ENCODE data around the gene ADCY10.

Gene ADCY10

DNA sequence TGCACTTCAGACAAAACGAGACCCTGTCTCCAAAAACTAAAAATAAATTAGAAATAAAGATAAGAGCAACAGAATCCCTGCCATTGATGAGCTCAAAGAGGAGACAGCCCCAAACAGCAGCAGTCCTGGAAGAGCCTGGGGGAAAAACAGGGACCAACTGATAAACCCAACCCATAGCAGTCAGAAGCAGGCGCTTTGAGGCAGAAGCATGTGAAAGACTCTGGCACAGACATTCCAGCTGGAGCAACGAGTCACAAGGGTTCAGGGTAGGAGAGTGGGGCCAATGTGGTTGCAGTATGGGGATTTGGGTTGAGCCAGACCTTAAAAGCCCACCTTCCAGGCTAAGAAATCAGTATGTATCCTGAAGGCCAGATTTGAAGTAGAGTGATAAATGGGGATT lies 113.7 kb downstream of the ADCY10 start:
- Histone ChIP-seq H3K9me3 (replicated peaks in 1 of 11) (peaks cover 0 to 17% (median 11%) of the 10 kb centered on the region in 11 experiments; a peak in 17 of 22 replicates), H4K20me1 (no peaks in the 10 kb centered on the region), H3K4me1 (peaks cover 39 to 57% (median 51%) of the 10 kb centered on the region in 10 experiments), H3K27ac (peak overlapping the region in 2 of 11 experiments; percentile 27 to 34; a peak in 1 of 22 replicates), H3K36me3 (peaks cover 0 to 5% (median 0%) of the 10 kb centered on the region in 11 experiments; a peak in 1 of 22 replicates), H3K4me3 (no peak overlapping the region), H3K4me2 (no peak overlapping the region), H3K9ac (no peak overlapping the region), H3K27me3 (no peaks in the 10 kb centered on the region)
- TF ChIP-seq Cebpa-rat (IDR thresholded peaks at IDR 0.05), result no peak

GRCh38 chr1:167799747-167800146 lies 114.2 kb downstream of the ADCY10 start:
- H3K4me2 ChIP-seq, result no peak overlapping the region
- no peaks in the 10 kb centered on the region for H4K20me1 ChIP-seq
- no peak overlapping the region for H3K4me3 ChIP-seq
- H3K4me1 ChIP-seq, result peaks cover 34 to 55% (median 48%) of the 10 kb centered on the region in 10 experiments
- H3K9ac ChIP-seq, result no peak overlapping the region
- TF ChIP-seq Cebpa-rat (IDR thresholded peaks at IDR 0.05), result no peak
- peaks cover 0 to 5% (median 0%) of the 10 kb centered on the region in 11 experiments; a peak in 1 of 22 replicates for H3K36me3 ChIP-seq
- peaks cover 0 to 17% (median 11%) of the 10 kb centered on the region in 11 experiments; a peak in 17 of 22 replicates for H3K9me3 ChIP-seq (replicated peaks in 1 of 11)
- H3K27ac ChIP-seq, result no peak overlapping the region
- H3K27me3 ChIP-seq, result no peaks in the 10 kb centered on the region

- Histone ChIP-seq H3K4me3 (no peak overlapping the region), H3K4me2 (no peak overlapping the region; a peak in 1 of 22 replicates), H3K9ac (no peak overlapping the region), H3K27ac (peak overlapping the region in 7 of 11 experiments; percentile 66 to 86 (median 82); a peak in 9 of 22 replicates), H3K9me3 (replicated peaks in 1 of 11) (peaks cover 0 to 17% (median 11%) of the 10 kb centered on the region in 11 experiments; a peak in 17 of 22 replicates), H3K4me1 (peaks cover 26 to 47% (median 40%) of the 10 kb centered on the region in 10 experiments), H4K20me1 (no peaks in the 10 kb centered on the region), H3K27me3 (no peaks in the 10 kb centered on the region), H3K36me3 (peaks cover 0 to 5% (median 0%) of the 10 kb centered on the region in 11 experiments; a peak in 1 of 22 replicates)
- TF ChIP-seq Cebpa-rat (IDR thresholded peaks at IDR 0.05), result no peak
Observed at GRCh38 chr1:167798952-167799351, 115.0 kb downstream of the ADCY10 start.

GRCh38 chr1:167797015-167797414 lies 116.9 kb downstream of the ADCY10 start:
- peak overlapping the region in 2 of 10 experiments; percentile 26; a peak in 1 of 20 replicates for H3K4me3 ChIP-seq
- no peaks in the 10 kb centered on the region for H3K27me3 ChIP-seq
- TF ChIP-seq Cebpa-rat (IDR thresholded peaks at IDR 0.05), result peak in 9 of 11 experiments; percentile 68 to 89 (median 86); a peak in 18 of 22 replicates
- H3K27ac ChIP-seq, result peak overlapping the region in 10 of 11 experiments; percentile 22 to 86 (median 82); a peak in 19 of 22 replicates
- H3K36me3 ChIP-seq, result peaks cover 0 to 19% (median 6%) of the 10 kb centered on the region in 11 experiments; a peak in 9 of 22 replicates
- H3K4me2 ChIP-seq, result peak overlapping the region; percentile 37 to 92 (median 69)
- peaks cover 30 to 48% (median 43%) of the 10 kb centered on the region in 10 experiments for H3K4me1 ChIP-seq
- H3K9ac ChIP-seq, result peak overlapping the region; percentile 3 to 69 (median 57); a peak in 16 of 22 replicates
- H4K20me1 ChIP-seq, result no peaks in the 10 kb centered on the region
- H3K9me3 ChIP-seq (replicated peaks in 1 of 11), result peaks cover 0 to 10% (median 6%) of the 10 kb centered on the region in 11 experiments; a peak in 14 of 22 replicates

DNA sequence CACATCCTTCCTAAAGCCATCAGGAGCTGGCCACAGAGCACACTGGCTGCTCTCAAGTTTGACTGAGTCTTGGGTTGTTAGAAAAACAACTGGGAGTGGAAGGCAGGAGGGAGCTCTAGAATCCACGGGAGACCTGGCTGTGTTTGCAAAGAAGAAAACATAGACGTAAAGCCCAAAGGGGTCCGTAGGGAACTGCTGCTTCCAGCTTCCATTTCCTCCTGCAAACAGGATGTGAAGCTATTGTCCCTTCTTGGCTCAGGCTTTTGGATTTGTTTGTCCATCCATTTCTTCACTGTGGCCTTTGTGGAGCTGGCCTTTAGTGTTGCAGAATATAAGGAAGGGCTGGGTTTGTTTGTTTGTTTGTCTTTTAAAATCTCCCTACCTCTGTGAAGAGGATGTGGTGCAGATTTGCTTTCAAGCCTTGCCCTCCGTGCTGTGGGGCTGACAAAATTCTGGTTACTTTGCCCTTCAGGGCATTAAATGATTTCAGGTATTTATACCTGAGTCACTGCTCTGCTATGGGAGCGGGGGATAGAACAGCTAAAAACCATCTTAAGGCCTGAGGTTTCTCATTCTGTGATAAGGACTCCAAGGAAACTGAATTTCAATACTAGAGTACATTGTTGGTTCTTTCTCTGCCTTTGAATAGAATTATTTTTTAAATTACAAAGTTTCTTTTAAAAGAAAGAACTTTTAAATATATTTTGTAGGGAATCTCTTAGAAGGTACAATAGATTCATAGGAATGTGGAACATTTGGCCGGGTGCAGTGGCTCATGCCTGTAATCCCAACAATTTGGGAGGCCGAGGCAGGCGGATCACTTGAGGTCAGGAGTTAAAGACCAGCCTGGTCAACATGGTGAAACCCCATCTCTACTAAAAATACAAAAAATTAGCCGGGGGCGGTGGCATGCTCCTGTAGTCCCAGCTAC lies 117.9 kb downstream of the ADCY10 start:
- no peak for TF ChIP-seq Cebpa-rat (IDR thresholded peaks at IDR 0.05)
- Histone ChIP-seq H3K4me1 (peaks cover 40 to 58% (median 53%) of the 10 kb centered on the region in 10 experiments), H3K27me3 (no peaks in the 10 kb centered on the region), H3K9me3 (replicated peaks in 1 of 11) (peaks cover 0 to 1% (median 0%) of the 10 kb centered on the region in 11 experiments; a peak in 3 of 22 replicates), H3K9ac (peak overlapping the region in 6 of 11 experiments; percentile 30 to 69 (median 62); a peak in 12 of 22 replicates), H3K27ac (peak overlapping the region in 9 of 11 experiments; percentile 61 to 86 (median 82); a peak in 17 of 22 replicates), H3K4me3 (no peak overlapping the region), H4K20me1 (no peaks in the 10 kb centered on the region), H3K4me2 (peak overlapping the region; percentile 37 to 92 (median 69)), H3K36me3 (peaks cover 0 to 14% (median 6%) of the 10 kb centered on the region in 11 experiments; a peak in 9 of 22 replicates)

- TF ChIP-seq Cebpa-rat (IDR thresholded peaks at IDR 0.05), result no peak
- no peak overlapping the region for H3K9ac ChIP-seq
- no peak overlapping the region for H3K4me3 ChIP-seq
- H3K36me3 ChIP-seq, result peaks cover 14 to 34% (median 21%) of the 10 kb centered on the region in 11 experiments
- no peaks in the 10 kb centered on the region; a peak in 2 of 22 replicates for H3K9me3 ChIP-seq (replicated peaks in 1 of 11)
- H3K27me3 ChIP-seq, result no peaks in the 10 kb centered on the region
- peaks cover 43 to 72% (median 64%) of the 10 kb centered on the region in 10 experiments for H3K4me1 ChIP-seq
- no peaks in the 10 kb centered on the region for H4K20me1 ChIP-seq
- peak overlapping the region in 2 of 11 experiments; percentile 3 to 80; a peak in 2 of 22 replicates for H3K27ac ChIP-seq
- H3K4me2 ChIP-seq, result no peak overlapping the region
Observed at GRCh38 chr1:167794043-167794442, 119.9 kb downstream of the ADCY10 start.

- Histone ChIP-seq H3K4me1 (peaks cover 37 to 58% (median 52%) of the 10 kb centered on the region in 10 experiments), H3K27me3 (no peaks in the 10 kb centered on the region), H3K9ac (peak overlapping the region in 5 of 11 experiments; percentile 33 to 62 (median 50); a peak in 8 of 22 replicates), H3K4me3 (no peak overlapping the region), H3K27ac (peak overlapping the region in 9 of 11 experiments; percentile 47 to 86 (median 73); a peak in 17 of 22 replicates), H3K36me3 (peaks cover 31 to 53% (median 38%) of the 10 kb centered on the region in 11 experiments), H3K9me3 (replicated peaks in 1 of 11) (no peaks in the 10 kb centered on the region; a peak in 2 of 22 replicates), H4K20me1 (no peaks in the 10 kb centered on the region), H3K4me2 (peak overlapping the region; percentile 42 to 76 (median 69); a peak in 20 of 22 replicates)
- no peak for TF ChIP-seq Cebpa-rat (IDR thresholded peaks at IDR 0.05)
Observed at GRCh38 chr1:167792188-167792565, 121.8 kb downstream of the ADCY10 start.

DNA sequence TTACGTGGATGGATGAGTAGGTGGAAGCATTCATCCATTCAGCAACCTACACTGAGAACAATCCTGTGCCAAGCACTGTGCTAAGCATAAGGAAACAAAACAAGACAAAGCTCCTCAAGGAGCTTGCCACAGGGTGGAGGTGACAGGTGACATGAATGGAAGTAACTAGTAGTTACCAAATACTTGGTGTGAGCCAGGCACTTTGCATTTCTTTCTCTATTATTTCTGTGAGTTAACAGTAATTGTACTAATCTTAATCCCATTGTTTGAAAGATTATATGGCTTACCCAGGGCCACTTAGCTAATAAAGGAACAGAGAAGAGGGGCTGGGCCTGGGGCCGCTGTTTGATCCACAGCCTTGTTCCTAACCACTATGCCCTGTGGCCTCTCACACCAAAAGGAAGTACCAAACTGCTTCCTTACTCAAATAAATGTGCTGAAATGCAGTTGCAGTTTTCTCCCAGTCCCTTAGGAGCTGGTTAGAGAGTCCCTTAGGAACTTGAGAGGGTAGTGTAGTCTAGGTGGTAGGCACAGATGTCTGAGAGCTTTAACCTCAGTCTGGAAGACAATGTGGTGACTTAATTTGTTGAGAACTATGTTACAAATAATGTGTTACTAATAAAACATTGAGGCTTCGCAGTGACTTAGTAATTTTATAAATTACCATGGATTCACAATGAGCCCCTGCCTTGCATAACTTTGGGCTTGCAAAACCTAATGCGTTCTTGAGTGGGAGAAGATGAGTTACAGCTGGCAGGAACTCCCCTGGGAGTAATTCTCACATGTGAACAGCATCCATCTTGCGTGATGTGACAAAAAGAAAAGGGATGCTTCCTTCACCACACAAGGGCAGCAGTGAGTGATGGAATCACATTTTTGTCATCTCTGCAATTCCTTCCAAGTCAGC lies 122.4 kb downstream of the ADCY10 start:
- TF ChIP-seq Cebpa-rat (IDR thresholded peaks at IDR 0.05), result peak in 3 of 11 experiments; percentile 58 to 88 (median 70); a peak in 4 of 22 replicates
- H3K4me1 ChIP-seq, result peaks cover 30 to 52% (median 46%) of the 10 kb centered on the region in 10 experiments
- H3K4me2 ChIP-seq, result peak overlapping the region; percentile 42 to 76 (median 69)
- no peaks in the 10 kb centered on the region; a peak in 2 of 22 replicates for H3K9me3 ChIP-seq (replicated peaks in 1 of 11)
- peaks cover 37 to 59% (median 44%) of the 10 kb centered on the region in 11 experiments for H3K36me3 ChIP-seq
- H3K27me3 ChIP-seq, result no peaks in the 10 kb centered on the region
- peak overlapping the region in 10 of 11 experiments; percentile 2 to 86 (median 69); a peak in 19 of 22 replicates for H3K27ac ChIP-seq
- peak overlapping the region in 8 of 11 experiments; percentile 8 to 71 (median 48); a peak in 13 of 22 replicates for H3K9ac ChIP-seq
- no peak overlapping the region for H3K4me3 ChIP-seq
- H4K20me1 ChIP-seq, result no peaks in the 10 kb centered on the region
